HG03571 (cell line): Measurements from ENCODE around the gene POLA2.
A peak's percentile ranks its signal among the peaks of the same experiment; 100 is the strongest.

Source experiments
- ATAC-seq: cut with Tn5 transposase; IDR thresholded peaks from one replicate; pipeline ENCODE4 v1.9.1; 2021; ENCODE audit not compliant: unreplicated experiment

The POLA2 gene

DNA sequence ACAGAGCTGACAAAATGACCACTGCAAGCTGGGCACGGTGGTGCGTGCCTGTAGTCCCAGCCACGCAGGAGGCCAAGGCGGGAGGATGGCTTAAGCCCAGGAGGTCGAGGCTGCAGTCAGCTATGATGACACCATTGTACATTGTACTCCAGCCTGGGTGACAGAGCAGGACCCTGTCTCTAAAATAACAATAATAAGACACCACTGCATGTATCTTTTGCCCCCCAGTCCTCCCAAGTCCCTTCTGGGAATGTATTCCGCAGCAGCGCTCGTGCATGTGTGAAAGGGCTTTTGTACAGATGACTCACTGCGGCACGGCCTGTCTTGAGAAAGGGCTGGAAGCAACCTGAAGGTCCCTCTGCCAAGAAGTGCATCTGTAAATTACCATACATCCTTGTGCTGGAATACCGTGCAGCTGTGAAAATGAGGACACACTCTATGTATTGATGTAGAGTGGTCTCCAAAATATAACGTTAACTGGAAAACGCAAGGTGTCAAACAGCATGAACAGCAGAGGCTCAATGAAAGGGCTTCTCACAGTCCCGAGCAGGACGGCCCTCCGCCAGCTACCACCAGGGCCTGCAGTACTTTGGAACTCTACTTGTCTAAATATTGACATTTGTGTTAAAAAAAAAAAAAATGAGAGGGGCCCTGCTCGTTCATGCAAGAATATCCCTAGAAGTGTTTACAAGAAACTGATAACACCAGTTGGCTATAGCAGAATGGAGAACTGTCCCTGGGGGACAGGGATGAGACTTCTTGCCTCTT lies 43.9 kb downstream of the POLA2 start:
- ATAC-seq = no peak

DNA sequence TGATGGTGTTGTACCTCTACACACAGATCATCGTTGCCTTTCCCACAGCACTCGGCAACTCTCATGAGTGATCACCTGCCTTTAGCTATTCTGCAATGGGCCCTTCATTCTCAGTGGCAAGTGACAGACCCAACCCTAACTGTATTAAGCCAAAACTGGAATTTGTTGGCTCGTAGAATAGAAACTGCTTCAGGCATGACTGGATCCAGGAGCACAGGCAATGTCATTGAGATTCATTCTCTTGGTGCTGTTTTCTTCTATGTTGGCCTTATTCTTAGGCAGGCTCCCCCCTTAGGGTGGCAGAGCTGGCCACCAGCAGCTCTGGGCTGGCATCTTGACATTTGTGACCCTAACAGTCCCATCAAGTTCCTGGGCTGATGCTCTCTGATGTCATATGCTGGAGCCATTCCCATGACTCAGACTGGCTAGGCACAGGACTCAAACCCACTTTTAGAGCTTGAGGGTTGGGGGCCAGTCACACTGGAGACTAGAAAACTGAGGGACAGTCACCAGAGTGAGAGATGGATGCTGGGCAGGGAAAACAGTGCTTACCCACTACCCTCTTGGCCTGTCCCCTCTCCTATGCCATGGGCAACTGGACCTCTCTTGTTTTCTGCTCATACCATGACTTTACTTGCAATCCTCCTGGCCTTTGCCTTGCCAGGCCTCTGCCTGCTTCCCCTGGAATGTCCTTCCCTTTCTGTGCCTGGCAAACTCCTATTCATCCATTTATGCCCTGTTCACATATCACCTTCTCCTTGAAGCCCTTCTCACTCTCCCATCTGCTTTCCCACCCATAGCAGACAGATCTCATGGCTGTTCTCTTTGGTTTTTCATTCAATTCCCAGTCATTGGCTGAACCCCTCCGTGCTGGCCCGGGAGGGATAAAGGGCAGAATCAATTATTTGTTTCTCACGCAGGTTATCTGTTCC lies 45.8 kb downstream of the POLA2 start:
- no peak for ATAC-seq

DNA sequence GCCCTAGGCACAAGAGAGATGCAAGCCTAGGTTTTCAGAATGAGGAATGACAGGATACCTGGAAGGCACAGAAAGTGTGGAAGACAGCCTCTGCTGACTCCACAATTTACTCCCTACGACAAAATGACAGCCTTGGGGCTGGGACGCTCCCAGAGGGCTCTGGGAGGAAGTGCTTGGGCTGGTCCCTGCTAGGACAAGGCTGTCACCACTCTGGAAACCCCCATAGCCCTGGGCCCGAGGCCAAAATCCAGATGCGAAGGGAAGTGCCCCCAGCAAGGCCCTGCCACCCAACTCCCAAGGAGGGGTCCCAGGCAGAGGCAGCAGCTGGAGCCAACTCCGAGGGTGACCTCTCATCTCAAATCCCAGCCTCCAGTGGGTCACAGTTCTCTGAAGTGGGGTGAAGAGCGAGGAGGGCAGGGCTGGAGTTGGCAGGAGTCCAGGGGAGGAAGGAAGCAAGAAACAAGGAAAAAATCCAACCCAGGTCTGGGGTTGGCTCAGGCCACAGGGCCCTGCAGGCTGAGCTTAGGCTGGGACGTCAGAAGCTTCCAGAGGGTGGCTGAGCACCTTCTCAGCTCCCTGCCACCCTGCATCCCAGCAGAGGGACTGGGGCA lies 46.6 kb downstream of the POLA2 start:
- no peak for ATAC-seq

DNA sequence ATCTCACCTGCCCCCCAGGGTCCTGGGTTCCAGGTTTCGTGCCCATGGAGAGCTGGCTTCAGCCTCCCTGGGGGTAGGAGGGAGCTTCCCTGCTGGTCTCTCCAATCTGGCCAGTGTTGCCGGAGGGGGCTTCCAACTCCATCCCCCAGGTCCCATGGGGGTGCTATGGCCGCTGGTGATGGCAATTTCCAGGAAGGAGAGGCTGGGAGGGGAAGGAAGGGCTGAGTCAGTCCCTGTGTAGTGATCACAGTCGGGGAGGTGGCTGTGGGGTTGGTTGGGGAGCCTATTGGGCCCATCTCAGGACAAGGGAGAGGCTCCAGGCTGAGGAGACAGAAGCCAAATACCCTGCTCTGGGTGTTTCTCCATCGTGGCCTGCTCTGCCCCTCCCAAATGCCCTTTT lies 47.2 kb downstream of the POLA2 start:
- no peak for ATAC-seq

DNA sequence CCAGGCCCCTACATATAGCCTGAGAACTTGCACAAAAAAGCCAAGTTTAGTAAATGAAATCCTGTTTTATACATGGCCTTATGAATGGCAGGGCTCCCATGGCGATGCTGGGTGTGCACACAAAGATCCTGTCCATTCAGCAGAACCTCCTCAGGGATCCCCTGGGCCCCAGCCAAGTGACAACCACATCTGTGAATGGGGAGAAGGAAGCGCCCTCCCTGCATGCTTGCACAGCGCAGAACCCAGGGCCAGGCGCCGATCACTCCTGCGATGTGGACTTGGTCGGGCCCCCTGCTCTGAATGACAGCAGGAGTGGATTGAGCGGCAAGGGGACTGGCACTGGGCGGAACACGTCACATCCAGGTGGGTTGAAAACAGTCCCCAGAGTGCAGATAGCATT lies 48.5 kb downstream of the POLA2 start:
- ATAC-seq = no peak

DNA sequence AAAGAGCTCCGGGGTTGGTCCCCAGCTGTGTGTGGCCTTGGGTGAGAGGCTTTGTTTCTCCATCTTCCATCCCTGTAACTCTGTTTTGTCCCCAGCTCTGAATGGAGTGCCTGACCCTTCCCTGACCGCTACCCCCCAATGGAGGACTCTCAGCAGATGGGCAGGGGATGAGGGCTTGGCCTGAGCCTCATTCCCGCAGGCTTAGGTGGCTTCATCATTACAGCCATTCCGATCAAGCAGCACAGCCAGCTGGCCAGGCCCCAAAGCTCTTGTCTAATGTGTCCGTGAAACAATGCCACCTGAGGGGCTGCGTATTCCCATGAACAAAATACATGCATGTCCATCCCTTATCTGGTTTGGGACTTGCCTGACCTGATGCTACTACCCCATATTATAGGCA lies 49.0 kb downstream of the POLA2 start:
- no peak for ATAC-seq

DNA sequence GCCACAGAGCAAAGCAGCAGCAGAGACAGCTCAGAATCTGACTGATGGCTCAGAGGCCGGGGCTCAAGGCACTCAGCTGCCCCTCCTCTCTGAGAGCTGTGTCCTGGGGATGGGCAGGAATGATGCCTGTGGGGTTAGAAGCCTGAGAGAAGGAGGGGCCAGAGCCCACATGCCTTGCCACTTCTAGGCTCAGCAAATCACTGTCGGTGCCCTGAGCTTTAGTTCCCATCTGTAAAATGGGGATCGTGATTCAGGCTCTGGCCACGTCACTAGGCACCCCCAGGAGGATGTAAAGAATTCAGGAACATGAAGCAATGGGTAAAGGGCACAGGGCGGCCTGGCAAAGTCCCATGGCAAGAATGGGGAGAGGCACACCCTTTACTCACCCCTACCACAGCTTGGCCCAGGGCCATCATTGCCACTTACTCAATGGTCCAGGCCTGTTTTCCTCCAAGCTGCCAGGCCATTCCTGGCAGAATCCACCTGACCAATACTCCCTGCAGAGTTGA lies 49.5 kb downstream of the POLA2 start:
- no peak for ATAC-seq

DNA sequence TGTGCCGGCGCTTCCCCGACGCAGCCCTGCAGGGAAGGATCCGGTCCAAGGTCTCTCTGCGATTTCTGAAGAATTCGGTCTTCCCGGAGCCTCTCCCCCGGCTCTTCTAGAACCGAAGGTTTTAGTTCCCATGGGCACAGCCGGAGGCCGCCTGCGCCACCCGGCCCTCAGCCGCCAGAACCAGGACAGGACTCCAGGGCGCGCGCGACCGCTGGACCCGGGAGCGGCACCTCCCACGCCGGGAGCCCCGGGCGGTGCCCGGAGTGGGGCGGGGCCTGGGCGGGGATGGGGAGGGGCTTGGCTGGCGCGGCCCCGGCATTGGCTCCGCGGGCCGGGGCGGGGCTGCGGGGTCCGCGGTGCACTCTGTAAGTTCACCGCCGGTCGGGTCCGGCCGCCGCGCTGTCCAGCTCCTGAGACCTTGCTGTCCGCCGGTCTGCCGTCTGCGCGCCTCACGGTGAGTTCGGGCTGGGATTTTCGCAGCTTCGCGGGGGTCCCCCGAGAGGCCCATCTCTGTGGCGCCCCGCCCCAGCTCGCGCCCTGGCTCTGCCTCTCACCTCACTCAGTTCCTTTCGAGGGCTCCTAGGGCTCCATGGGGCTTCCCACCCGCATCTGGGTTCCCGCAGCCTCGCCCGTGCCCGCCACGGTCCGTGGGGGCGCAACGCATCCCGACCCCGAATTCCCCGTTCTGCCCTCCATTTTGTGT lies 52.9 kb downstream of the POLA2 start, which contains the start of gene CDC42EP2:
CDC42EP2 (plus strand) TSS at position 366 of the 703 bp plus-strand sequence. CDS start 6,033 bp downstream, outside the sequence.
- ATAC-seq = peak; percentile 47

DNA sequence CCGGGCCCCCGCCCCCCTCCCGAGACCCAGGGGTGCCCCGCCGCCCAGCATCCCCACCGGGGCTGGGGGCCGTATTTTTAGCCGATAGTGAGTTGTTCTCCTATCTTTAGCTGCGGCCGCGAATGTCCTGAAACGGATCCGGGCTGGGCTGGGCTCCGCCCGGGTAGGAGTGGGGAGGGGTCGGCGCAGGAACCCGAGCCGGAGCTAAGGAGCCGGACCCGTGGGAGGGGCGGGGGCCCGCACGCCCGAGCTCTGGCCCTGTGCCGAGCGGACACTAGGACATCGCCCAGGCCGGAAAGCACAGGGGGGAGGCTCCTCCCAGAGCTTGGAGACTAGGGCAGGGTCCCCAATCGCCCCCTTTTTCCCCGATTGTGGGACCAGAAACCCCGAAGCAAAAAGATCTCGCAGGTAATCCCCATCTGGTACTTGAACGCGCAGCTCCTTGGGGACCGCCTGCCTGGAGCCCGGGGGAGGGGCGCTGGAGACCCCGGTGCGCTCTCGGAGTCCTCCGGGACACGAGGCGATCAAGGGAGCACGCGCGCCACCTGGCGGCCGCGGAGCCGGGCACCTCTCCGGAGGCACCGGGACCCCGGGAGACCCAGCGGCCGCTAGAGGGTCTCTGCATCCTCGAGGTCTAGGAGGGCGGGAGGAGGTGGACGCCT lies 53.6 kb downstream of the POLA2 start:
- ATAC-seq = no peak

DNA sequence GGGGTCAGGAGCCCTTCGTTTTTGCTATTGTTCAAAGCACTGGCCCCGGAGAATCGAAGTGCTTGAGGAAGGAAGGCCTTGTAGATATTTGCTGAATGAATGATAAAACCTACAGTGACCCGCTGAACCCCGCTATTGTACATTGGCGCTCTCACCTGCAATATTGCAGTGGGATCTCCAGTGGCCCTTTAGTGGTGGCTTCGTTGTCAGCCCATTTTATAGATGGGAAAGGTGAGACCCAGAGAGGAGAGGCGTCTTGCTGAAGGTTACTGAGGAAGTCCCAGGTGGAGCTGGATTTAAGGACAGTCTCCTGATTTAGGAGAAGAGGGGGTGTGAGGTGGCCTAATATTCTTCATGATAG lies 54.1 kb downstream of the POLA2 start:
- no peak for ATAC-seq

DNA sequence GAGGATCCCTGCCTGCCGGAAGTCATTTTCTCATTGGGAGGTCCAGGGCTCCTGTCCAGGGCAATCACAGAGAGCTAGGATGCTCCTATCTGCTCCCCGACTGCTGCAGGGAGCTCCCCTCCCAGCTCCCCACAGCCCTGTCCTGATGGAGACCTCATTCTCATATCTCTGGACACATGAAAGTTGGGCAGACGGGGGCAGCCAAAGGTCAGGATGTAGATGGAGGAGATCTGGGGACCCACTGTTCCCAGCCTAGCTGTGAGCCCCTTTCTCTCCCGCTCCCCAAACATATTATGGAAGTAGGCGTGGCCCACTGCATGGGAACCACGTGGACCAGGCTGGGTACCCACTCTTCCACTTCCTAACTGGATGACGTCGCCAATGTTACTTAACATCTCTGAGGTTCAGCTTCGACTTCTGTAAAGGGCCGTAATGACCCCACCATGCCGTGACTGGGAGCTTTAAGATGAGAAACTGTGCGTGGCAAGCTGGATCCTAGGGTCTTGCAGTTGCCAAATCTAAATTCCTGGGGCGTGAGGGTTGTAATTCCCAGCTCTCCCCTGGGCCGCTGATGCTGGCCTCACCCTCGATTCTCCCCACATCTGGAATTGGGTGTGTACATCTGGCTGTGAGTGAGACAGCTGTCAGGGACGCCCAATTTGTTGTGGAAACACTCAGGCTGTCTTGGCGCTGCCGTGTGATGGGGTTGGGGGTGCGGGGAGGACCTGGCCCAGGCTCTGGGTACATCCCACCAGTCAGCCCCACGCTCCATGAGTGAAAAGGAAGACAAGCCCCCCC lies 54.7 kb downstream of the POLA2 start:
- ATAC-seq = no peak

DNA sequence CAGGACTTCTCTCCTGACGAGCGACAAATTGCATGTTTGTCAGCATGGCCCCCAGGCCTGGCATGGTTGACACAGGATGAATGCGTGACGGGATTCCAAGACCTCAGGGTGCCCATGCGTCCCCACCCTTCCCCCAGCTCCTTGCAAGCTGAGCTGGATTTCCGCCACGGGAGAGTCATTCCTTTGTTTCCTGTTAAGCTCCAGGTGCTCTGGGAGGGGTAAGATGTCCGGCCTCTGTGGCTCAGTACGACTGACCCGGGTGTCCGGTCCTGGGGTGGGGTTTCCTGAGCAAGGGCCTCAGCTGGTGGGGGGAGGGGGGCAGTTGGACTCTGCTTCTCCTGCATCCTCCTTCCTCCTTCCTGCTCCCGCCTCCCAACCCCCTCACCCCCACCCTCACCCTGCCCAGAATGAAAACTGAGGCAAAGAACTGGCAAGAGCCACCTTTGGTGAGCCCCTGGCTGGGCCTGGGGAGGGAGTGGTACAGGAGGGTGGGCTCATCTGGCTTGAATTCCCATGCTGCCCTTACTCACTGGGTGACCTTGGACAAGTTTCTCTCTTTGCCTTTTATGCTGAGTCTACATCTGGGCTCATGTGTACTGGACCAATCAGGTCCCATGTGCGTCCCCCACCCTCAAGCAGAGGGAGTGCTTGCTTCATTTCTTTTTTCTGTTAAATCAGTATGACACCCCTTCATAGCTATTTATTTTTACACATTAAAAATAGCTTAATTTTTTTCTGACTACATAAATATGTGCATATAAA lies 55.4 kb downstream of the POLA2 start:
- ATAC-seq = no peak

DNA sequence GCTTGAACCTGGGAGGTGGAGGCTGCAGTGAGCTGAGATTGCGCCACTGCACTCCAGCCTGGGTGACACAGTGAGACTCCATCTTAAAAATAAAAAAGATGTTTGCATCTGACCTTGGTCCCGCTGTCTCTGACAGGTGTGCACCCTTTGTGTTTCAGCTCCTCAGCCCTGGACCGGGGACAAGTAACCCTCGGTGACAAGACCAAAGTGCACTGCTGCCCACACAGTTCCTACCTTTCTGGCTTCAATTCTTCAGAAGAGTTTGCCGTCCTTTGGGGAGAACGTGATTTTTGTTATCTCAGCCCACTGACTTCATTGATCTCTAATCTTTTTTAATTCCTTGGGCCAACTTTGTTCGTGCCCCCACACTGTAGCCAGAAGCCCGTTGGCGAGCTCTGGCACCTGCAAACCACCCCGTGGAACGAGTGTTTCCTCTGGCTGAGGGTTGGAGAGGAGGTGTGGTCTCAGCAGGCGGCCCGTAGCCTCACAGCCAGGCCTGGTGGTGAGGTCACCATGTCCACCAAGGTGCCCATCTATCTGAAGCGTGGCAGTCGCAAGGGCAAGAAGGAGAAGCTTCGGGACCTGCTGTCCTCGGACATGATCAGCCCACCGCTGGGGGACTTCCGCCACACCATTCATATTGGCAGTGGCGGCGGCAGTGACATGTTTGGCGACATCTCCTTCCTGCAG lies 58.8 kb downstream of the POLA2 start:
- no peak for ATAC-seq

DNA sequence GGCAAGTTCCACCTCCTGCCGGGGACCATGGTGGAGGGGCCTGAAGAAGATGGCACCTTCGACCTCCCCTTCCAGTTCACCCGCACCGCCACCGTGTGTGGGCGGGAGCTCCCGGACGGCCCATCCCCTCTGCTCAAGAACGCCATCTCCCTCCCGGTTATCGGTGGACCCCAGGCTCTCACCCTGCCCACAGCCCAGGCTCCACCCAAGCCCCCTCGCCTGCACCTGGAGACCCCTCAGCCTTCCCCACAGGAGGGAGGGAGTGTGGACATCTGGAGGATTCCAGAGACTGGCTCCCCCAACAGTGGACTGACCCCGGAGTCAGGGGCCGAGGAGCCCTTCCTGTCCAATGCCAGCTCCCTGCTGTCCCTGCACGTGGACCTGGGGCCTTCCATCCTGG lies 59.3 kb downstream of the POLA2 start:
- no peak for ATAC-seq

DNA sequence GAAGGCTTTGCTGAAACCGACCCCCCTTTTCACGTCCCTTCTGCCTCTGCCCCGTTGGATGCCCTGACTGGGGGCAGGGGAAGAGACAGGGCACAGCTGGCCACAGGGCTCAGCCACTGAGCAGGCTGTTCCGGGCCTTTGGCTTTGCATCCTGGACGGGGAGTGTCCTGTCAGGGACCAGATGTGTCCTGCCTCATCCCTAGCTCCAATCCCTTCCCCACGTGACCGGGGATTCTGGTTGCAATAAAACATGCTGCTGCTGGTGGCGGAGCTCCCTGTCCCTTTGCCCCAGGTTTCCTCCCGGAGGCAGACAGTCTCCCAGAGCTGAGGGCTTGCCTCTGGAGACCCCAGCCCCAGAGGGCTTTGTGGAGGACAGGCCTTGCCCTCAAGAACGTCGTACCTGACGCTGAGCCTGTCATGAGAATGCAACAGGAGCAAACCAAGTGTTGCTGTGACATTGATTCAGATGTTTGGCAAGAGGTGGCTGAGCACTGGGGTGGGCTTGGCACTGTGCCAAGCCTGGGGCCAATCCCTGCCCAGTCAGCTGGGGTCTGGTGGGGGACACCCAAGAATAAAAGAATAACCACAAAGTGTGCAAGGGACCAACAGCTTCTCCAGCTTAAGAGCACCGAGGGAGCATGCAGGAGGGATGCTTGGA lies 60.2 kb downstream of the POLA2 start:
- ATAC-seq = no peak

DNA sequence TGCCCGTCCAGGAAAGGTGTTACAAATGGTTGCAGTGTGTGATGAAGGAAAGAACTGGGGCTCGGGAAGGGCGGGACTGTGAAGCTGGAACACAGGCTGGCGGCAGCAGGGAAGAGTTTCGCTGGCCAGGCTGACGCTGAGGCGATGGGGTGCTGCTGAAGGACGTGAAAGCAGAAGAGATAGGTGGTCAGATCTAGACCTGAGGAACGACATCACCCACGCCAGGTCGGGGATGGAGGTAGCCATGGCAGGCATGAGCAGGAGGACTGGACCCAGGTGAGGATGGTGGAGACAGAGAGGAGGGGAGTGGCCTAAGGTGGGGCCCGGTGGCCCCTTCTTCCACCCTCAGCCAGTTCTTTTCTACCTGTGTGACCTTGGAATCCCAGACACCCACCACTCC lies 62.1 kb downstream of the POLA2 start:
- ATAC-seq = no peak

DNA sequence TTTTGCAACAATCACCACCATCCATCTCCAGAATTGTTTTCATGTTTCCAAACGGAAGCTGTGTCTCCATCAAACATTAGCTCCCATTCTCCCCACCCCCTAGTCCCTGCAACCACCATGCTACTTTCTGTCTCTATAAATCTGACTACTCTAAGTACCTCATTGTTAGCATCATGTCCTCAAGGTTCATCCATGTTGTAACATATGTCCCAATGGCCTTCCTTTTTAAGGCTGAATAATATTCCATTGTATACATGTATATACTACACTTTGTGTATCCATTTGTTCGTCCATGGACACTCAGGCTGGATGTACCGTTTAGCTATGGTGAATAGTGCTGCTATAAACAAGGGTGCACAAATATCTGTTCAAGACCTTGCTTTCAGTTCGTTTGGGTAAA lies 63.7 kb downstream of the POLA2 start:
- no peak for ATAC-seq

DNA sequence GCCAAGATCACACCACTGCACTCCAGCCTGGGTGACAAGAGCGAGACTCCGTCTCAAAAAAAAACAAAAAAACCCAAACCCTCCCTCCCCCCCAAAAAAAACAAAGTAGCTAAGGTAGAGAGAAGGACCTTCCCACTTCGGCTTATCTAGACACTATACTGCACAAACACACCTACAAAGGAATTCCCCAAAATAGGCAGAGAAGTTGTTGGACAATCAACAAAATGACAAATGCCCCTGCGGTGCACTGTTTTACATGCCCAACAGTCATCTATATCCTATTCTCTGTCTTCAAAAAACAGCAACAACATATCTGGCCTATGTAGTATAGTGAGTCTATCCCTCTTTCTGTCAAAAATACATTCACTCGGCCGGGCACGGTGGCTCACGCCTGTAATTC lies 65.3 kb downstream of the POLA2 start:
- ATAC-seq = no peak
